ENCODE results near the gene RAD9A.

DNA sequence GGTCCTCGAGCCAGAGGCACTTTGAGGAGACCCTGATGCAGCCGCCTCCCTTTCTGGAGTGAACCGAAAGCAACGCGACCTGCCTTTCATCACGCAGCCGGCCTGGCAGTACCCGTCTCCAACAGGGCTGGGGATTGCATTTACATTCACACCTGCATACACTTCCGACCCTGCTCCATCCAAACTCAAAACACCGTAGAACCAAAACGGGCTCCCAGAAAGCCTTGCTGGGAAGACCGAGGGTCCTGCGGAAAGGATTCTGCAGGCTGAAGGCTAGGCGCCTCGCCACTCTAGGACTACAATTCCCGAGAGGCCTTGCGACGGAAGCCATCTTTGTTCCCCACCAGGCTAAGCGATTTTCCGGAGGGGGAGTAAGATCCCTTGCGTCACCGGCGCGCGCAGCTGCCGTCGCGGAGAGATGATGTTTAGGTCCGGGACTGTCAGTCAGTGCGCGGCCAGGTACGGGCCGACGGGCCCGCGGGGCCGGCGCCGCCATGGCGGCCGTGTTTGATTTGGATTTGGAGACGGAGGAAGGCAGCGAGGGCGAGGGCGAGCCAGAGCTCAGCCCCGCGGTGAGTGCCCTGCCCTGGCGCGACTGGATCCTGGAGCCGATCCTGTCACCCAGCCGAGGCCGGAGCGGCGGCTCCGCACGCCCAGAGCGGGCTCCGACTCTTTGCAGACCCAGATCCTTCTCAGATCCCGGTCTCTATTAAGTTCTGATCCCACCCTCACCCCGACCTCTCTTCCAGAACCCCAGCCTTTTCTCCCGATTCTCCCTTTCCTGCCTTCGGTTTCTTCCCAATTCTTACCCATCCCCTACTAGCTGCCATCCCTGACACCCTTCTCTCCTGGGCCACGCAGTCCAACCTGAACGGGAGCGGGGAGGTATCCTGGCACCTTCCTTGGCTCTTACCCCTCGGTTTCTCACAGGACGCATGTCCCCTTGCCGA, 36.5 kb downstream of the RAD9A start, which contains the start of gene RPS6KB2:
- TF ChIP-seq, protein P1, sequence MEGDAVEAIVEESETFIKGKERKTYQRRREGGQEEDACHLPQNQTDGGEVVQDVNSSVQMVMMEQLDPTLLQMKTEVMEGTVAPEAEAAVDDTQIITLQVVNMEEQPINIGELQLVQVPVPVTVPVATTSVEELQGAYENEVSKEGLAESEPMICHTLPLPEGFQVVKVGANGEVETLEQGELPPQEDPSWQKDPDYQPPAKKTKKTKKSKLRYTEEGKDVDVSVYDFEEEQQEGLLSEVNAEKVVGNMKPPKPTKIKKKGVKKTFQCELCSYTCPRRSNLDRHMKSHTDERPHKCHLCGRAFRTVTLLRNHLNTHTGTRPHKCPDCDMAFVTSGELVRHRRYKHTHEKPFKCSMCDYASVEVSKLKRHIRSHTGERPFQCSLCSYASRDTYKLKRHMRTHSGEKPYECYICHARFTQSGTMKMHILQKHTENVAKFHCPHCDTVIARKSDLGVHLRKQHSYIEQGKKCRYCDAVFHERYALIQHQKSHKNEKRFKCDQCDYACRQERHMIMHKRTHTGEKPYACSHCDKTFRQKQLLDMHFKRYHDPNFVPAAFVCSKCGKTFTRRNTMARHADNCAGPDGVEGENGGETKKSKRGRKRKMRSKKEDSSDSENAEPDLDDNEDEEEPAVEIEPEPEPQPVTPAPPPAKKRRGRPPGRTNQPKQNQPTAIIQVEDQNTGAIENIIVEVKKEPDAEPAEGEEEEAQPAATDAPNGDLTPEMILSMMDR (IDR thresholded peaks at IDR 0.05; ENCODE audit: low read depth, low read length) = no peak
- TF ChIP-seq POLR2A (IDR thresholded peaks at IDR 0.05; ENCODE audit: extremely low read depth, insufficient read length) = peak; percentile 87
- TF ChIP-seq, protein P2, sequence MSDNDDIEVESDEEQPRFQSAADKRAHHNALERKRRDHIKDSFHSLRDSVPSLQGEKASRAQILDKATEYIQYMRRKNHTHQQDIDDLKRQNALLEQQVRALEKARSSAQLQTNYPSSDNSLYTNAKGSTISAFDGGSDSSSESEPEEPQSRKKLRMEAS (IDR thresholded peaks at IDR 0.05; ENCODE audit: low read depth, low read length) = peak; percentile 56; the same call in 1 of the 2 replicates

Data from NB4 (cell line).